ENCODE data around the gene ATG9B.

DNA sequence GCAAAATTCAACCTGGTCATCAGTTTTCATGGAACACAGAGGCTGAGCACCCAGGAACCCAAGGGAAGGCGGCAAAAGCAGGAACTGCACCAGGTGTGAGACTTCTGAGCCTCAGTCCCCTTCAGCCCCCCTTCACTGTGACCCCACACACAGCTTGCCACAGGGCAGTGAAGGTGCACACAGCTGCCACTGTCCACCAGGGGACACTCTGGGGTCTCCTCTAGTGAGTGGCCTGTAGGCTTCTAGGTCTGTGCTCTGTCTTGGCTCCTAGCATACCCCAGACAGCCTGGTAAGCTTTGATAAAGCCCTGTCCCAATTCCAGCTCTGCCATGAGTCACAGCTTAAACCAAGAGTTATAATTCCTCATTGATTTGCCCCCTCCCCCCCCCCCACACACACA lies 58.3 kb downstream of the ATG9B start:
- TF ChIP-seq, protein P1, sequence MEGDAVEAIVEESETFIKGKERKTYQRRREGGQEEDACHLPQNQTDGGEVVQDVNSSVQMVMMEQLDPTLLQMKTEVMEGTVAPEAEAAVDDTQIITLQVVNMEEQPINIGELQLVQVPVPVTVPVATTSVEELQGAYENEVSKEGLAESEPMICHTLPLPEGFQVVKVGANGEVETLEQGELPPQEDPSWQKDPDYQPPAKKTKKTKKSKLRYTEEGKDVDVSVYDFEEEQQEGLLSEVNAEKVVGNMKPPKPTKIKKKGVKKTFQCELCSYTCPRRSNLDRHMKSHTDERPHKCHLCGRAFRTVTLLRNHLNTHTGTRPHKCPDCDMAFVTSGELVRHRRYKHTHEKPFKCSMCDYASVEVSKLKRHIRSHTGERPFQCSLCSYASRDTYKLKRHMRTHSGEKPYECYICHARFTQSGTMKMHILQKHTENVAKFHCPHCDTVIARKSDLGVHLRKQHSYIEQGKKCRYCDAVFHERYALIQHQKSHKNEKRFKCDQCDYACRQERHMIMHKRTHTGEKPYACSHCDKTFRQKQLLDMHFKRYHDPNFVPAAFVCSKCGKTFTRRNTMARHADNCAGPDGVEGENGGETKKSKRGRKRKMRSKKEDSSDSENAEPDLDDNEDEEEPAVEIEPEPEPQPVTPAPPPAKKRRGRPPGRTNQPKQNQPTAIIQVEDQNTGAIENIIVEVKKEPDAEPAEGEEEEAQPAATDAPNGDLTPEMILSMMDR (IDR thresholded peaks at IDR 0.05; ENCODE audit: poor library complexity): peak; percentile 10
- TF ChIP-seq EZH2 (IDR thresholded peaks at IDR 0.05; ENCODE audit: borderline replicate concordance): no peak
